ENCODE data around the gene OGN.

The OGN gene

GRCh38 chr9:92350740-92351133 lies 53.6 kb downstream of the OGN start:
- Histone ChIP-seq H4K12ac (ENCODE audit: low read depth, low read length) (no peak overlapping the region), H2BK120ac (ENCODE audit: insufficient read depth, low read length, poor library complexity) (no peak overlapping the region), H3K27me3 (ENCODE audit: insufficient read depth, low read length) (no peaks in the 10 kb centered on the region), H3K79me2 (ENCODE audit: control insufficient read depth, insufficient read depth, low read length, poor library complexity) (no peaks in the 10 kb centered on the region), H3K27ac (ENCODE audit: low read depth, low read length) (no peak overlapping the region), H3K4me2 (ENCODE audit: low read length) (no peak overlapping the region), H4K91ac (ENCODE audit: low read depth, low read length) (no peak overlapping the region), H3K36me3 (ENCODE audit: control insufficient read depth in 1 of 2, insufficient read depth in 2 of 2, low read length in 2 of 2) (peaks cover 0 to 5% of the 10 kb centered on the region in 2 experiments), H3K4me1 (ENCODE audit: control insufficient read depth in 1 of 2, insufficient read depth in 2 of 2, low read length in 2 of 2) (no peaks in the 10 kb centered on the region), H3K4me3 (ENCODE audit: low read depth, low read length) (no peak overlapping the region), H3K14ac (ENCODE audit: low read length) (no peak overlapping the region), H2AFZ (ENCODE audit: insufficient read depth, low read length, poor library complexity) (no peak overlapping the region), H3K23ac (ENCODE audit: low read length) (no peak overlapping the region), H4K8ac (ENCODE audit: low read depth, low read length) (no peak overlapping the region), H3K79me1 (ENCODE audit: low read length) (no peaks in the 10 kb centered on the region), H2BK5ac (ENCODE audit: low read depth, low read length, poor library complexity) (no peak overlapping the region), H3K4ac (ENCODE audit: low read depth, low read length) (no peak overlapping the region), H3K9me3 (ENCODE audit: insufficient read depth, low read depth, low read length) (peaks cover 4% of the 10 kb centered on the region), H3K18ac (ENCODE audit: low read length) (no peak overlapping the region), H2BK12ac (ENCODE audit: low read length) (no peak overlapping the region), H2AK5ac (ENCODE audit: low read length) (no peak overlapping the region), H3K9ac (ENCODE audit: low read length) (no peak overlapping the region)
- DNase-seq: no peak

GRCh38 chr9:92349771-92350739 lies 54.3 kb downstream of the OGN start:
- H4K91ac ChIP-seq (ENCODE audit: low read depth, low read length): no peak overlapping the region
- H3K4me1 ChIP-seq (ENCODE audit: control insufficient read depth in 1 of 2, insufficient read depth in 2 of 2, low read length in 2 of 2): no peaks in the 10 kb centered on the region
- no peaks in the 10 kb centered on the region for H3K27me3 ChIP-seq (ENCODE audit: insufficient read depth, low read length)
- no peak overlapping the region for H4K8ac ChIP-seq (ENCODE audit: low read depth, low read length)
- no peak overlapping the region for H2AFZ ChIP-seq (ENCODE audit: insufficient read depth, low read length, poor library complexity)
- H3K79me1 ChIP-seq (ENCODE audit: low read length): no peaks in the 10 kb centered on the region
- H3K9ac ChIP-seq (ENCODE audit: low read length): no peak overlapping the region
- no peak overlapping the region for H3K27ac ChIP-seq (ENCODE audit: low read depth, low read length)
- no peak overlapping the region for H3K4ac ChIP-seq (ENCODE audit: low read depth, low read length)
- no CpG with 5 or more reads among the region's 7 CpGs for WGBS (ENCODE audit: extremely low coverage, insufficient coverage, insufficient read length)
- H3K36me3 ChIP-seq (ENCODE audit: control insufficient read depth in 1 of 2, insufficient read depth in 2 of 2, low read length in 2 of 2): peaks cover 0 to 5% of the 10 kb centered on the region in 2 experiments
- H2BK5ac ChIP-seq (ENCODE audit: low read depth, low read length, poor library complexity): no peak overlapping the region
- no peaks in the 10 kb centered on the region for H3K79me2 ChIP-seq (ENCODE audit: control insufficient read depth, insufficient read depth, low read length, poor library complexity)
- H3K18ac ChIP-seq (ENCODE audit: low read length): no peak overlapping the region
- H3K4me3 ChIP-seq (ENCODE audit: low read depth, low read length): no peak overlapping the region
- H3K23ac ChIP-seq (ENCODE audit: low read length): no peak overlapping the region
- no peak overlapping the region for H3K4me2 ChIP-seq (ENCODE audit: low read length)
- DNase-seq: no peak
- no peak overlapping the region for H4K12ac ChIP-seq (ENCODE audit: low read depth, low read length)
- H2BK120ac ChIP-seq (ENCODE audit: insufficient read depth, low read length, poor library complexity): no peak overlapping the region
- H3K14ac ChIP-seq (ENCODE audit: low read length): no peak overlapping the region
- H3K9me3 ChIP-seq (ENCODE audit: insufficient read depth, low read depth, low read length): peaks cover 4% of the 10 kb centered on the region
- no peak overlapping the region for H2BK12ac ChIP-seq (ENCODE audit: low read length)
- no peak overlapping the region for H2AK5ac ChIP-seq (ENCODE audit: low read length)

- Histone ChIP-seq H2AFZ (ENCODE audit: insufficient read depth, low read length, poor library complexity) (no peak overlapping the region), H3K36me3 (ENCODE audit: control insufficient read depth in 1 of 2, insufficient read depth in 2 of 2, low read length in 2 of 2) (no peaks in the 10 kb centered on the region), H3K79me2 (ENCODE audit: control insufficient read depth, insufficient read depth, low read length, poor library complexity) (no peaks in the 10 kb centered on the region), H3K14ac (ENCODE audit: low read length) (no peak overlapping the region), H3K23ac (ENCODE audit: low read length) (no peak overlapping the region), H3K4me2 (ENCODE audit: low read length) (no peak overlapping the region), H2BK120ac (ENCODE audit: insufficient read depth, low read length, poor library complexity) (no peak overlapping the region), H3K27ac (ENCODE audit: low read depth, low read length) (no peak overlapping the region), H3K4me1 (ENCODE audit: control insufficient read depth in 1 of 2, insufficient read depth in 2 of 2, low read length in 2 of 2) (no peaks in the 10 kb centered on the region), H3K4ac (ENCODE audit: low read depth, low read length) (no peak overlapping the region), H3K18ac (ENCODE audit: low read length) (no peak overlapping the region), H3K79me1 (ENCODE audit: low read length) (no peaks in the 10 kb centered on the region), H2AK5ac (ENCODE audit: low read length) (no peak overlapping the region), H2BK5ac (ENCODE audit: low read depth, low read length, poor library complexity) (no peak overlapping the region), H3K9ac (ENCODE audit: low read length) (no peak overlapping the region), H3K4me3 (ENCODE audit: low read depth, low read length) (no peak overlapping the region), H3K27me3 (ENCODE audit: insufficient read depth, low read length) (no peaks in the 10 kb centered on the region), H4K8ac (ENCODE audit: low read depth, low read length) (no peak overlapping the region), H4K91ac (ENCODE audit: low read depth, low read length) (no peak overlapping the region), H2BK12ac (ENCODE audit: low read length) (no peak overlapping the region), H4K12ac (ENCODE audit: low read depth, low read length) (no peak overlapping the region), H3K9me3 (ENCODE audit: insufficient read depth, low read depth, low read length) (peaks cover 3% of the 10 kb centered on the region)
- DNase-seq: no peak
These were observed 58.8 kb downstream of the OGN start for GRCh38 chr9:92345582-92345981.

GRCh38 chr9:92342825-92343488 lies 61.4 kb downstream of the OGN start:
- Histone ChIP-seq H3K23ac (ENCODE audit: low read length) (no peak overlapping the region), H2AFZ (ENCODE audit: insufficient read depth, low read length, poor library complexity) (no peak overlapping the region), H3K79me1 (ENCODE audit: low read length) (no peaks in the 10 kb centered on the region), H2BK120ac (ENCODE audit: insufficient read depth, low read length, poor library complexity) (no peak overlapping the region), H3K79me2 (ENCODE audit: control insufficient read depth, insufficient read depth, low read length, poor library complexity) (no peaks in the 10 kb centered on the region), H3K36me3 (ENCODE audit: control insufficient read depth in 1 of 2, insufficient read depth in 2 of 2, low read length in 2 of 2) (peaks cover 0 to 5% of the 10 kb centered on the region in 2 experiments), H4K12ac (ENCODE audit: low read depth, low read length) (no peak overlapping the region), H2BK12ac (ENCODE audit: low read length) (no peak overlapping the region), H3K9me3 (ENCODE audit: insufficient read depth, low read depth, low read length) (peaks cover 3% of the 10 kb centered on the region), H4K91ac (ENCODE audit: low read depth, low read length) (no peak overlapping the region), H3K27me3 (ENCODE audit: insufficient read depth, low read length) (no peaks in the 10 kb centered on the region), H3K27ac (ENCODE audit: low read depth, low read length) (no peak overlapping the region), H3K9ac (ENCODE audit: low read length) (no peak overlapping the region), H3K18ac (ENCODE audit: low read length) (no peak overlapping the region), H4K8ac (ENCODE audit: low read depth, low read length) (no peak overlapping the region), H3K4me1 (ENCODE audit: control insufficient read depth in 1 of 2, insufficient read depth in 2 of 2, low read length in 2 of 2) (no peaks in the 10 kb centered on the region), H3K4me3 (ENCODE audit: low read depth, low read length) (no peak overlapping the region), H3K4ac (ENCODE audit: low read depth, low read length) (no peak overlapping the region), H2BK5ac (ENCODE audit: low read depth, low read length, poor library complexity) (no peak overlapping the region), H2AK5ac (ENCODE audit: low read length) (no peak overlapping the region), H3K14ac (ENCODE audit: low read length) (no peak overlapping the region), H3K4me2 (ENCODE audit: low read length) (no peak overlapping the region)
- no CpG with 5 or more reads among the region's 1 CpG for WGBS (ENCODE audit: extremely low coverage, insufficient coverage, insufficient read length)
- no peak for DNase-seq
